ENCODE data around the gene ID3.

DNA sequence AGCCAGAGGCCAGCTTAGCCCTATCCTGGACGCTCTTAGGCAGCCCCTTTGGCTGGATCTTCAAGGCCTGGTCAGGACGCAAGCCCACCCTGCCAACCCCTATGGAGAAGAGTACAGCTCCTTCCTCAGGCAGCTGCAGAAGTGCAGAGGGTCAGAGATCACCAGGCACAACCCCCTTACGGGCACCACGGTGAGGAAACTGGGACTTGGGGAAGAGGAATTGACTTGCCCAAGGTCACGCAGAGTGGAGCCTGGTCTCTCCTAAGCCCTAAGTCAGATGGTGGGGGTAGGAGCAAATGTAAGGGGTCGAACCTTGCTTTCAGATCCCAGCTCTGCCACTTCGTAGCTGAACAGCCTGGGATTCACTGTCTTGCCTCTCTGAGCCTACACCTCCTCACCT is 31.9 kb downstream of the ID3 start:
- TF ChIP-seq EZH2 (IDR thresholded peaks at IDR 0.05; ENCODE audit: insufficient read depth, poor library complexity, severe bottlenecking) (no peak), EZH2phosphoT487 (IDR thresholded peaks at IDR 0.05; ENCODE audit: insufficient read depth, low read depth) (no peak)
